Gastroesophageal sphincter (tissue), 3 donors: Measurements from ENCODE around the gene HMOX2.

Experiments
- POLR2A ChIP-seq, 2 donors: fragments of 450-650 bp; IDR thresholded peaks; one replicate each; pipeline ENCODE4 v1.6.1; 2017; ENCODE audit warnings: antibody characterized with exemption in 2 of 2, mild to moderate bottlenecking in 2 of 2, moderate library complexity in 1 of 2
- TF ChIP-seq, protein P1 (sequence below), 4 experiments: fragments of 200-600 bp in 2 of 4; fragments of 450-650 bp in 2 of 4; sonication (generic) in 1 of 4; IDR thresholded peaks; one replicate each; pipeline ENCODE4 v1.5.1; 2017 to 2019; ENCODE audit warnings: antibody characterized with exemption in 4 of 4, mild to moderate bottlenecking in 2 of 4, moderate library complexity in 2 of 4

GRCh38 chr16:4468972-4469371 lies 7.2 kb upstream of the HMOX2 start:
- TF ChIP-seq POLR2A (IDR thresholded peaks at IDR 0.05): no peak
- TF ChIP-seq, protein P1, sequence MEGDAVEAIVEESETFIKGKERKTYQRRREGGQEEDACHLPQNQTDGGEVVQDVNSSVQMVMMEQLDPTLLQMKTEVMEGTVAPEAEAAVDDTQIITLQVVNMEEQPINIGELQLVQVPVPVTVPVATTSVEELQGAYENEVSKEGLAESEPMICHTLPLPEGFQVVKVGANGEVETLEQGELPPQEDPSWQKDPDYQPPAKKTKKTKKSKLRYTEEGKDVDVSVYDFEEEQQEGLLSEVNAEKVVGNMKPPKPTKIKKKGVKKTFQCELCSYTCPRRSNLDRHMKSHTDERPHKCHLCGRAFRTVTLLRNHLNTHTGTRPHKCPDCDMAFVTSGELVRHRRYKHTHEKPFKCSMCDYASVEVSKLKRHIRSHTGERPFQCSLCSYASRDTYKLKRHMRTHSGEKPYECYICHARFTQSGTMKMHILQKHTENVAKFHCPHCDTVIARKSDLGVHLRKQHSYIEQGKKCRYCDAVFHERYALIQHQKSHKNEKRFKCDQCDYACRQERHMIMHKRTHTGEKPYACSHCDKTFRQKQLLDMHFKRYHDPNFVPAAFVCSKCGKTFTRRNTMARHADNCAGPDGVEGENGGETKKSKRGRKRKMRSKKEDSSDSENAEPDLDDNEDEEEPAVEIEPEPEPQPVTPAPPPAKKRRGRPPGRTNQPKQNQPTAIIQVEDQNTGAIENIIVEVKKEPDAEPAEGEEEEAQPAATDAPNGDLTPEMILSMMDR (IDR thresholded peaks at IDR 0.05): no peak
